Epithelial cell of prostate (primary cell): Measurements from ENCODE around the gene ARHGEF4.
"Not testable (repeated sequence)": the region's sequence is repeated elsewhere in the genome, so short reads cannot be mapped to it uniquely, and the experiment has no call there.

ENCODE experiments used
- DNase-seq: peaks from one replicate; pipeline ENCODE4 v3.0.0-alpha.2; 2011; ENCODE audit warnings: low read depth, low spot score
- H3K27ac ChIP-seq: fragments of 450-650 bp; 2 replicates; pipeline ENCODE4 v1.5.1; 2017; ENCODE audit warnings: mild to moderate bottlenecking

Gene ARHGEF4

DNA sequence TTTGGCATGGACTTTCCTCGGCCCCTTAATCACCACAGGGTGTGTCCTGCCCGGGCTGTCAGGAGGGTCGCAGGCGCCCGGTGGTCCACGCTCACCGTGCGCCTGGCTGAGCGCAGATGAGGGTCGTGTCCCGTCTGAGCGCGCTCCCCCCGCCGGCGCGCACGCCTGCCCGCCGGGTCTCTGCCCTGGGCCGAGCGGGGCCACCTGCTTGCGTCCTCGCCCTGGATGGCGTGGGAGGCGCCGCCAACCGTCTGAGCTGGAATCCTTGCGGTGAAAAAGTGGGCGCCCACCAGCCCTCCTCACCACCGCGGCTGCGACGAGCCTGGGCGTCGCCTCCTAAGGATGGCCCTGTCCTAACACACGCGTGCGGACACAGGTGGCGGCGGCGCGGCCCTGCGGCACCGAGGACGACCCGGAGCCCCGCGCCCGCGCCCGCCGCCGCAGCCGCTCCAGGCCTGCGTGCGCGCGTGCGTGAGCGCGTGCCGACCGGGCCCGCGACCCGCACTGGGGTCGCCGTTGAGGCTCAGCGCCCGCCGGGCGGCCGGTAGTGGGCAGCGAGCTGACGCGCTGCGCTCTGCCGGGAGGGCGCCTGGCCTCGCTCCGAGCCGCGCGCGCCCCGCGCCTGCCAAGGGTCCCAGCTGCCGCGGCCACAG, 126.6 kb downstream of the ARHGEF4 start:
- no peak for DNase-seq
- H3K27ac ChIP-seq, result no peak overlapping the region

GRCh38 chr2:130963849-130964793, 127.4 kb downstream of the ARHGEF4 start:
- DNase-seq, result peak; percentile 3
- H3K27ac ChIP-seq, result no peak overlapping the region

DNA sequence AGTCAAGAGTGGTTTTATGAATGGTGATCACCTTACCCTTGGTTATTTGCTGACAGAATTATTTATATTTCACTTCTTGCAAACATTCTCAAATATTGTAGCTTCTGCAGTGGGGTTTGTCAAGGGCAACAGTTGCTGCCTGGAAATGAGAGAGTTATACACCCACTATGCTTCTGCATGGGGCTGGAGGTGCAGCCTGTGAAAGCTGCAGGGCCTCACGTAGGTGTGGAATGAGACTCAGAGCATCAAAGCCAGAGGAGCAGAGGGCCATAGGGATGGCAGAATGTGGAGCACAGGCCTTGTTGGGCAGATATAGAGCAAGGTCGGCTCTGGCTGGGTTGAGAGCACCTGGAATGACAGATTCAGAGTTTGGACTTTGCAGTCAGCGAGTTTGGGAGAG, 128.2 kb downstream of the ARHGEF4 start:
- no peak overlapping the region for H3K27ac ChIP-seq
- no peak for DNase-seq

DNA sequence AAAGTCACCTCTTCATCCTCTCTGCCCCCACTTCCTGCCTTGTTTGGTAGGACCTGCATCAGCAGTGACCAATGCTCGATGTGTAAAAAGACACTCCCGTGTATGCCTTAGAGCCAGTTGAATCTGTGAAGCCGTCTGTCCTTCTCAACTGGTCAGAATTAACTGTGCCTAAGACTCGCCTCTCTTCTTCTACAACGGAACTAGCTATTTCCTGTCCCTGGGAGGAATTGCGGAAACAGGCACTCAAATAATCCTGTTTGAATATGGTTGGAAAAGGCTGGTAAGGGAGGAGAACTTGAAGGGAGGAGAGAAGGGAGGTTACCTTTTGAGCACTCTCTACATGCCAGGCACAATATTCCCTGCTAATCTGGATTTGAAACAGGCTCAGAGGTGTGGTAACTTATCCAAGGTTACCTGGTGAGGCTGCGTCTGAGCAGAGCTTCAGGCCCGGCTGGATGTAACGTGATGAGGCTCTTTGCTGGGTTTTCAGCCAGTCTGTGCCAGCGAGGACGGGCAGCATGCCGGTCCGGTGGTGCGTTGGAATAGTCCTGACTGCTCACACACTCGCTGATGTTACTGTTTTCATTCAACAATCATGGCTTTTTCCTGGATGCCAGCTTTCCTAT, 129.5 kb downstream of the ARHGEF4 start:
- DNase-seq, result no peak

GRCh38 chr2:130966775-130967490, 130.2 kb downstream of the ARHGEF4 start:
- no peak overlapping the region for H3K27ac ChIP-seq
- no peak for DNase-seq

More for the DNA sequence above, 129.5 kb downstream of the ARHGEF4 start:
- no peak overlapping the region for H3K27ac ChIP-seq

- no peak overlapping the region for H3K27ac ChIP-seq
- peak; percentile 58 for DNase-seq
Measured at GRCh38 chr2:130972410-130972809, 135.7 kb downstream of the ARHGEF4 start.

- H3K27ac ChIP-seq, result no peak overlapping the region
- DNase-seq, result no peak
Measured at GRCh38 chr2:130975729-130976128, 139.0 kb downstream of the ARHGEF4 start.

- H3K27ac ChIP-seq, result no peak overlapping the region
- no peak for DNase-seq
Measured at GRCh38 chr2:130976591-130977237, 140.0 kb downstream of the ARHGEF4 start.

DNA sequence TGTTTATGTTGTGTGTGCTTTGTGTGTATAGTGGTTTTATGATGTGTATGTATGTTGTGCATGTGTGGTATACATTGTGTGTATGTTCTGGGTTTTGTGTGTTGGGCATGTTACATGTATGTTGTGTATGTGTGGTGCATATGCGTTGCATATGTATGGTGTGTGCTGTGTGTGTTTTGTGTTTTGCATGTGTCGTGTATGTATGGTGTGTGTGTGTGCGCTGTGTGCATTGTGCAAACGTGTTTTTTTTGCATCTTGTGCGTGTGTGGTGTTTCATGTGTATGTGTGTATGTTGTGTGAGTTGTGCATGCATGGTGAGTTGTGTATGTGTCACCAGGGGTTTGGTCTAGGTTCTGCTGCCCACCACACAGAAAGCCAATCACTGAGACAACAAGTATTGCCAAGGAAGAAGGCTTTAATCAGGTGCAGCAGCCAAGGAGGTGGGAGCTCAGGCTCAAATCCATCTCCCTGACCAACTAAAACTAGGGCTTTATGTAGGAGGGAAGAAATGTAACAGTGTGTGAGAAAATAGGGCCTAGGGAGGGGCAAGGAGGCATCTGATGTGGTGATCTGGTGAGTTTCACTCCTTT, 140.8 kb downstream of the ARHGEF4 start:
- H3K27ac ChIP-seq, result no peak overlapping the region

DNA sequence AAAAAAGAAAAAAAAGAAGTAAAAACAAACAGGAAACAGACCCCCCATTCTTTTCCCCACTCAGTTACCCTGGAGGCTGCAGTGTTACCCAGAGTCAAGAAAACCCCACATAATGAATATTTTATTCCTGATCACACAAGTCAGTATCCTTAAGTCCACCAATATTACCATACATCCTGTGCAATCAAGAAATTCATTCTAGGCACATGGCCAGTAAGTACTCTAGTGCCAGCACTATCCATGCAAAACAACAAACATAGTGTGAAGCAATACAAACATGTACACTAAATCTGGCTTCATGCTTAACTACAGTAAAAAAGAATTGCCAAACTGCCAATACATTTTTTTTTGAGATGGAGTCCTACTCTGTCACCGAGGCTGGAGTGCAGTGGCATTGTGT, 145.0 kb downstream of the ARHGEF4 start:
- DNase-seq, result no peak
- no peak overlapping the region for H3K27ac ChIP-seq

More for the DNA sequence above, 140.8 kb downstream of the ARHGEF4 start:
- no peak for DNase-seq

DNA sequence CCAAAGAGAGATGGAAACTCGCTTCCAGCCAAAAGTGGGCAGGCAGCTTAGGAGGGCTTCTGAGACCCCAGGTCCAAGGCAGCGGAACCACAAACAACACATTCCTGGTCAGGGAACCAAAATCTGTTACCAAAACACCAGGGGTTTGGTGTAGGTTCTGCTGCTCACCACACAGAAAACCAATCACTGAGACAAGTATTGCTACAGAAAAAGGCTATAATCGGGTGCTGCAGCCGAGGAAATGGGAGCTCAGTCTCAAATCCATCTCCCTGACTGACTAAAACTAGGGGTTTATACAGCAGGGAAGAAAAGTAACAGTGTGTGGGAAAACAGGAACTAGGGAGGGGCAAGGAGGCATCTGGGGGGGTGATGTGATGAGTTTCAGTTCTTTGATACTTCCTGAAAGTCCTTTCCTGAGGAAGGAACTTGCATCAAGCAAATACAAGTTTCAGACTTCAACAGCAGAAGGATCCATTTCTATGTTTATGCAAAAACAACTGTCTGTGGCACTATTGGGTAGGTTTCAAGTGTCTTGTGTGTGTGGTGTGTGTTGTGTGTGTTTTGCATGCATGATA, 148.6 kb downstream of the ARHGEF4 start:
- H3K27ac ChIP-seq, result no peak overlapping the region
- no peak for DNase-seq

DNA sequence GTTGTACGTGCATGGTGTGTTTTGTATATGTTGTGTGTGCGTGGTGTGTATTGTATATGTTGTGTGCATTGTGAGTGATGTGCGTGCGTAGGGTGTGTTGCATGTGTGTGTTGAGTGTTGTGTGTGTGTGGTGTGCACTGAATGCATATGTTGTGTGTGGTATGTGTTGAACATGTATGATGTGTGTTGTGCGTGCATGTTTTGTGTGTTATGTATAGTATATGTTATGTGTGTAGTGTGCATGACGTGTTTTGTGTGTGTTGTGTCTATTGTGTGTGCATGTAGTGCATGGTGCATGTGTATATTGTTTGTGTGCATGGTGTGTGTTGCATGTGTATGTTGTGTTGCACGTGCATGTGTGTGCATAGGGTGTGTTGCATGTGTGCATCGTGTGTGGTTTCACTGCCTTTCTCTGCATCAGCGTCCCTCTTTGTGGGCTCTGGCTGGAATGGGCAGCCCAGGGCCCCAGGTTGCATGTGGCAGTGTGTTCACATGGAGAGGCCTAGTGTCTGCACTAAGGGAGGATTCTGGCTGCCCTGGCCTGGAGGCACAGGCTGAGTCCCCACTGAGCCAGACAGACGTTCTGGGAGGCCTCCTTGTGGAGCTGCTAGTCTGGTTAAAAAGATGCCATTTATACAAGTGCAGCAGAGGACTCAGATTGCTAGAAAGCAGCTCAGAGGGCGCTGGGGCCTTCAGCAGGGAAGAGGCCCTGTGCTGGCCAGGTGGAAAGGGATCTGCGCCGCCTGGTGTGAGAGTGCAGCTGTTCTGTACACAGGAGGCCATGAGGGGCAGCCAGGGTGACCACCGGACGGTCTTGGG, 149.3 kb downstream of the ARHGEF4 start:
- H3K27ac ChIP-seq, result no peak overlapping the region
- DNase-seq, result no peak

DNA sequence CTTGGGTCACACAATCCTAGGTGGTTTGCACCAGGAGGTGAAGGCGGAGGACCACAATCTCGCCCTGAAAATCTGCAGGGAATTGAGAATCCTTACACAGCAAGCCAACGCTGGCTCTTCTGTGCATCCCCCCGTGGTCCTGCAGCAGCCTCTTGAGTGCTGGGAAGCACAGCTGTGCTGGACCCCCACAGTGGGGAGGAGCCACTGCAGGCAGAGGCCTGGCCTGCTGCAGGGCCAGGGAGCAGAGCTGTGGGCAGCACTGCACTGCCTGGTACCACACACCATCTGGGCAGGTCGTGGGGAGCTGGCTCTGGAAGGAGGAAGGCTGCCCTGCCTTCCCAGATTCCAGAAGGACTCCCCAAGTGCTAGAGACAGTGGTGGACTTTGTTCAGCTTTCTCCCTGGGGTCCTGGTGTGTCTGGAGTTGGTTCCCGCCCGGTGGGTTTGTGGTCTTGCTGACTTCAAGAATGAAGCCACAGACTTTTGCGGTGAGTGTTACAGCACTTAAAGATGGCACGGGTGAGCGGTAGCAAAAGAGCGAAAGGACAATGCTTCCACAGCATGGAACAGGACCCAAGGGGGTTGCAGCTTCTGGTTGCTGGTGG, 150.3 kb downstream of the ARHGEF4 start:
- no peak for DNase-seq
- H3K27ac ChIP-seq, result no peak overlapping the region

- DNase-seq, result no peak
- H3K27ac ChIP-seq, result no peak overlapping the region
Measured at GRCh38 chr2:130987519-130988425, 151.1 kb downstream of the ARHGEF4 start.

- H3K27ac ChIP-seq, DNase-seq: not testable (repeated sequence)
Measured at GRCh38 chr2:130991446-130991845, 154.7 kb downstream of the ARHGEF4 start.

DNA sequence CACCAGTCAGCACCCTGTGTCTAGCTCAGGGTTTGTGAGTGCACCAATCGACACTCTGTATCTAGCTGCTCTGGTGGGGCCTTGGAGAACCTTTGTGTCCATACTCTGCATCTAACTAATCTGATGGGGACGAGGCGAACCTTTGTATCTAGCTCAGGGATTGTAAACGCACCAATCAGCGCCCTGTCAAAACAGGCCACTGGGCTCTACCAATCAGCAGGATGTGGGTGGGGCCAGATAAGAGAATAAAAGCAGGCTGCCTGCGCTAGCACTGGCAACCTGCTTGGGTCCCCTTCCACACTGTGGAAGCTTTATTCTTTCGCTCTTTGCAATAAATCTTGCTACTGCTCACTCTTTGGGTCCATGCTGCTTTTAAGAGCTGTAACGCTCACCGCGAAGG, 155.3 kb downstream of the ARHGEF4 start:
- not testable (repeated sequence) for H3K27ac ChIP-seq, DNase-seq

GRCh38 chr2:130996691-130997090, 160.0 kb downstream of the ARHGEF4 start:
- H3K27ac ChIP-seq, result no peak overlapping the region
- no peak for DNase-seq
